HG02678 (cell line): Measurements from ENCODE around the gene CDR2.
"Not testable (repeated sequence)": the region's sequence is repeated elsewhere in the genome, so short reads cannot be mapped to it uniquely, and the experiment has no call there.

Experiments used
- ATAC-seq: cut with Tn5 transposase; IDR thresholded peaks from one replicate; pipeline ENCODE4 v1.9.1; 2021; ENCODE audit warnings: mild to moderate bottlenecking, moderate library complexity; ENCODE audit not compliant: unreplicated experiment

Gene CDR2

DNA sequence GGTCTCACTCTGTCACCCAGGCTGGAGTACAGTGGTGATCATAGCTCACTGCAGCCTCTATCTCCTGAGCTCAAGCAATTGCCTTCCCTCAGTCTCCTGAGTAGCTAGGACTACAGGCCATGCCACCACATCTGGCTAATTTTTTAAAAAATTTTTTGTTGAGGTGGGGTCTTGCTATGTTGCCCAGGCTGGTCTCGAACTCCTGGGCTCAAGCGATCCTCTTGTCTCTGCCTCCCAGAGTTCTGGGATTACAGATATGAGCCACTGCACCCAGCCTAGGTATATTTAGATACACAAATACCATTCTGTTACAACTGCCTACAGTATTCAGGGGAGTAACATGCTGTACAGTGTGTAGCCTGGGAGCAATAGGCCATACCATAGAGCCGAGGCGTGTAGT is 62.9 kb downstream of the CDR2 start:
- no peak for ATAC-seq

DNA sequence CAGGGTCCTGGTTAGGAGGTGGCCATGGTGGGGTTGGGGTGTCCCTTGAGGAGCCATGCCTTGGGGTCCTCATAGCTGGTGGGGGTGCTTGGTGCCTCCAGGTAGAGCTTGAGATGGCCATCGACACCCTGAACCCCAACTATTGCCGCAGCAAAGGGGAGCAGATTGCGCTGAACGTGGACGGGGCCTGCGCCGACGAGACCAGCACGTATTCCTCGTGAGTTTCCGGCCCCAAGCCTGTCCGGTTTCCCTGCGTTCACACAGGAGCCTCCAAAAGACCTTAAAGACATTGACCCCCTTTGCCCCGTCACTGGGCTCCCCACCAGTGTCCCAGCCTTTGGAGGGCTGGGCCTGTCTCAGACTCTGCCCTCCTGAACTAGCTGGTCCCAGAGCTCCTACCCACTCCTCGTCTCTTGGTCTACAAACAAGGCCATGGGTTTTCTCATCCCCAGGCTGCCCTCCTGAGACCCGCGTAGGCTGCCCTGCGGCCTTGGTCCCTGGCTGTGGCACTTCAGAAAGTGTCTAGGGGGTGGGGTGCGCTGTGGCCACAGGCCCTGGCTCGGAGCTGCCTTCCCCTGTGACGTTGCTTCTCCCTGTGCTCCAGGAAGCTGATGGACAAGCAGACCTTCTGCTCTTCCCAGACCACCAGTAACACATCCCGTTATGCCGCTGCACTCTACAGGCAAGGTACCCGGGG is 65.4 kb downstream of the CDR2 start:
- no peak for ATAC-seq

DNA sequence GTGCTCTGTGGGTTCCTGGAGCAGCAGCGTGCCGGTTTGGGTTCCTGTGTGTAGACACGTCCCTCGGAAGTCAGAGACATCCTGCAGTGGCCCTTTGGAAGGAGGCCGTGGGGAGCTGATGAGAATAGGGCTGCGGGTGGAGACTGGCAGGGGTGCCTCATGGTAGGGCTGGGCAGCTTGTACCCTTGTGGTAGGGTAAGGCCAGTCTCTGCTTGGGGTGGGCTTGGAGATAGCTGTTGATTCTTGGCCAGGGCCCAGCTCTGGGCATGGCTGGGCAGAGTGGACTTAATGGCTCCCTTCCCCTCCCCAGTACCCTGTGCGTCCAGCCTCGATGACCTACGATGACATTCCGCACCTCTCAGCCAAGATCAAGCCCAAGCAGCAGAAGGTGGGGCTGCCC is 66.6 kb downstream of the CDR2 start:
- no peak for ATAC-seq

DNA sequence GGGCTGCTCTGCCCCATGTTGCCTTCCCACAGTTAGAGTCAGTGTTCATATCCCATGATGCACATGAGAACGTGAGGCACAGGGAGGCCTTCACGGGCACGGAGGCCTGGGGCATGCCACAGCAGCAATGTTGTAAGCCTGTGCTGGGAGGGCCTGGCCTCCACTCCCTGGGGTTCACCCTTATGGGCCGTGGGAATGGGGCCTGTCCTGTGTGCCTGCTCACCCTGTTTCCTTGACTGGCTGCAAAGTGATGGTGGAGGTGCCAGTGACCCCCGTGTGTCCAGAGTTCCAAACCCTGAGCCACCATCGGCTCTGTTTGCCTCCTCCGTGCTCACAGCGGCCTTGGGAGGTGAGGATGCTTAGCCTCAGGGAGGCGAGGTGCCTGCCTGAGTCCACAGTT is 67.6 kb downstream of the CDR2 start:
- ATAC-seq = no peak

DNA sequence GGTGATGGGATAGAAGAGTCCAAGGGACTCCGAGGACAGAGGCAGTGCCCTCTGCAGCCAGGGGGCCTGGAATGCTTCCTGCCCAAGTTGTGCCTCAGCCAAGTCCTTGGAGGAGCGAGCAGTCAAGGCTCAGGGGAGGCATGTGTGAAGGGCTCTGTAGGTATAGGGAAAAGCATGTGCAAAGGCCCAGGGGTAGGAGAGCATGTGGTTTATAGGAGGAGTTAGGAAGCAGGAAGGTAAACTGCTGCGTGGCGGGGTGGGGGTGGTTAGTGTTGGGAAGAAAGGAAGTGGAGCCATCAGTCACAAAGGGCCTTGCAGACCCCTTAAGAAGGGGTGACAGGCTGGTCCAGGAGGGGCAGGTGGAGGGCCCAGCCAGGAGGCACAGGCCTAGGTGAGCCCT is 70.0 kb downstream of the CDR2 start:
- no peak for ATAC-seq

DNA sequence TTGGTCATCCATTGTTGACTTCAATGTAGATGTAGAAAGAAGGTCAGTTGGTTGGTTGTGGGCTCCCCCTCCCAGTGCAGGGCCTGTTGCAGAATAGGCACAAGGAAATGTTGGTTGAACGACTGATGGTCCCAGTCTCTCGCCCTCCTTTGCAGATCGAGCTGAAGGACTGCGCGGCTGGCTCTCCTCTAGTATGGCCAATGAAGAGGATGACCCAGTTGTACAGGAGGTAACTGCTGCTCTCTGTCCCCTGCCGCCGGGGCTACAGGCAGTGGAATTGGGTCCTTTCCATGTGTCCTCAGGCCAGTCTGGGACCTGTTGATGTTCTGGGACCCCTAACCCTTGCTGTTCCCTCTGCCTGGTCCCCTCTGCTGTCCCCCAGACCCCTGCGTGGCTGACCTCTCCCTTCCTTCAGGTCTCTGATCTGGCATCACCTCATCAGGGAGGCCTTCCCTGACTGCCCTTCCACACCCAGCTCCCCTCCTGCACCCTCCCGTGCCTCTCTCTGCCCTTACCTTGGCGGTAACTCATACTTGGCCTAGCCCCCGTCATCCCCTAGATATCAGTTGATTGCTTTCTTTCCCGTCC is 71.5 kb downstream of the CDR2 start:
- no peak for ATAC-seq

DNA sequence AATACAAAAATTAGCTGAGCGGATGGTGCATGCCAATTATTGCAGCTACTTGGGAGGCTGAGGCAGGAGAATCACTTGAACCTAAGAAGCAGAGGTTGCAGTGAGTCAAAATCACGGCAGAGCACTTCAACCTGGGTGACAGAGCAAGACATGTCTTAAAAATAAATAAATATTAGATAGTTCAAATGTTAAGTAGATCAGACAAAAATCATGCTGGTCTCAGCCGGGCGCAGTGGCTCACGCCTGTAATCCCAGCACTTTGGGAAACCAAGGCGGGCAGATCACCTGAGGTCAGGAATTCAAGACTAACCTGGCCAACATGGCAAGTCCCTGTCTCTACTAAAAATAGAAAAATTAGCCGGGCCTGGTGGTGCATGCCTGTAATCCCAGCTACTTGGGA is 73.0 kb downstream of the CDR2 start:
- not testable (repeated sequence) for ATAC-seq

DNA sequence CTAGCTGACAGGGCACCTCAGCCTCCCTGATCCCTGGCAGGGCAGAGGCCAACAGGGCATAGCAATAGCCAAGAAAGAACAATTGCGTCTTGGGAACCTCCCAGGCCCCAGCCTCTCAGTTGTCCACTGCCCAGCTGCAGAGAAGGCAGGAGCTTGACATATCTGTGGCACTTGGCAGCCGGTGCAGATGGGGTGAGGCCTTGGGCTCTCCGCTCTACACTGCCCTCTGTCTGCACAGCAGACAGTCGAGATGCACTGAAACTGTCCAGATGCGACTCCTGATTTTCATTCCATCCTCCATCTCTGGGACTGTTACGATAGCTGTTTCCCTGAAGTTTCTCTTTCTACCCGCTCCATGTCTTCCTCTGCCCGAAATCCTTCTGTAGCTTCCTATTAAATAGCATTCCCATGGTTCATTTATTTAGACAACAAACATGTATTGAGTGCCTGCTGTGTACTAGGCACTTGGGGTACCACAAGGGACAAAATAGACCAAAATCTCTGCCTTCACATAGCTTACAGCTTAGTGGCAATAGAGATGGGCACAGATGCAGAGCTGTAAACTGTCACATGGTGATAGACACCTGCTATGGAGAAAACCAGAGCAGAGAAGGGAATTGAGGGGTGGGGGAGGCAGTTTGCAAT is 73.9 kb downstream of the CDR2 start:
- no peak for ATAC-seq

DNA sequence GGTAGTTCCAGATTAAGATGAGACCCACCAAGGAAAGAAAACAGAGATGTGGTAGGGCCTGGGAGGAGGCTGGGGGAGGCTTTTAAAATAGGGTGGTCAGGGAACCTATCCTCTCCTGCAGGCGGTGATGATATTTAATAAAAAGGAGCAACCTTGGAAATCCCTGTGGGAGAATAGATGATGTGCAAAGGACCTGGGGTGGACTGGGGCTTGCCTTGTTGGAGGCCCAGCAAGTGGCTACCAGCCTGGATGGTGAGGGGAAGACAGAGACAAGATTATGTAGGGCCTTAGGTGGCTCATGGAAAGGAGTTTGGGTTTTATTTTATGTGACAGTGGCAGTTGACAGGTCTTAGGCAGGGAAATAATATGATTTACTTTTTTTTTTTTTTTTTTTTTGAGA is 75.4 kb downstream of the CDR2 start:
- ATAC-seq = no peak

DNA sequence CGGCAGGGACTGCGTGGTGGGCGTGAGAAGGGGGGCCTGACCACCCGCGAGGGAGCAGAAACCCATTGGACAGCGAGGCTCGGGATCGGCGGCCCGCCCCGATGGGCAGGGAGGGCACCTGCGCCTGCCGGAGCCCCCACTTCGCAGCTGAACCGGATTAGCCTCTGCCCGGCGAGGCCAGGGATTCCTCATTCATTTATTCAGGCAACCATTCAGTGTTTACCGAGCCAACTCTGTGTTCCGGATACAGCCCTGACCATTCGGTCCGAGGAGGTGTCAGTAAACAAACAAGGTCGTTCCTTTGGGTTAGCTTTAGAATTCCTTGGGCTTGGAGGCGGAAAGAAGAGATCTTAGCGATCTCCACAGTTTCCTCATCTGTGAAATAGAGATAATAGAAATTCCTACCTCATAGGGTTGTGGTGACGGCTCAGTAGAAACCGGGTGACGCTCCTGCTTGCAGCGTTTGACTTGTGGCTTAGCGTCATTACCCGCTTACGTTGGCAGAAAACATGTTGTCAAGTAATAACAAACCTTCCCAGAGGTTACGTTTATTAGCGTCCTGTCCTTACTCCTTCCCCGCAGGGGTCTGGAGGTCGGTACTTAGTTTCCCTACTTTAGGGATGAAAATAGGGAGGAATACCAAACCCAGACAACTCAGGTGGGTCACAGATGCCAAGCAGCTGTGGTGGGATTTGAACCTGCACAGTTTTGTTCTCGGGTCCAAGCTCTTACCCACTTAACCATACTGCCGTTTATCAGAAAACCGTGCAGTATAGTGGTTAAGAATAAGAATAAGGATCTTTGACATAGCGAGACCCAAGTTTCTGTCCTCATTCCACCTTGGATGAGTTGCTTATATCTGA is 76.3 kb downstream of the CDR2 start:
- ATAC-seq = peak; percentile 21

DNA sequence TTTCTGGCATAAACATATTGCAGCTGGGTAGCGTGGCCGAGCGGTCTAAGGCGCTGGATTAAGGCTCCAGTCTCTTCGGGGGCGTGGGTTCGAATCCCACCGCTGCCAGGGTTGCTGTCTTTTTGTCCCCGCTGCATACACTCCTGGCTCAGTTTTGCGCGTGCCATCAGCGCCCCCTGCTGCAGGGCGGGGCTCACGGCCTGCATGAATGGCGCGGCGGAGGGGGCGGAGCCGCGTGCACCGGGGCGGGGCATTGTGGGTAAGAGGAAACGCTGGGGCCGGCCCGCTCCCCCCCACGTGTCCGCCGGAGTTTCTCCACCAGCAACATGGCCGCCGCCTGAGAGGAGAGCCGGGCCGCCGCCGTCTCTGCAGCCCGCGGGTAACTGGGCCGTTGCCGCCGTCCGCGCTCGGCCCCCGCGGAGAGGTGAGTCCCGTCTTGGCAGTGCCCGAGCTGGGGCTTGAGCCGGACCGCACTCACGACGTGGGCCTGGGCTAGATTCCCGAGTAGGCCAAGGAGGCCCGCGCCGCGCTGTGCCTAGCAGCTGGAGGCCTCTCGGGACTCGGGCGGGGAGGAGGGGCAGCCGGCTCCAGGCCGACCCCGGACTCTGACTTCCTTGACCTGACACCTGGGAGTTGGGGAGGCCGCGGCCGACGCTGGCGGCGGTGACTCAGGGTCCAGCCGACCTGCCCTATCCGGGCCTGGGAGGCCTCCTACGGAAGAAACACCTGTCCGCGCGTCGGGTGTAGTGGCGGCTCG is 77.1 kb downstream of the CDR2 start, which contains the start of gene POLR3E:
TSS of gene POLR3E (plus strand) at position 296 of the 757 bp plus-strand sequence. CDS start 5,560 bp downstream, outside the sequence.
- peak; percentile 86 for ATAC-seq

DNA sequence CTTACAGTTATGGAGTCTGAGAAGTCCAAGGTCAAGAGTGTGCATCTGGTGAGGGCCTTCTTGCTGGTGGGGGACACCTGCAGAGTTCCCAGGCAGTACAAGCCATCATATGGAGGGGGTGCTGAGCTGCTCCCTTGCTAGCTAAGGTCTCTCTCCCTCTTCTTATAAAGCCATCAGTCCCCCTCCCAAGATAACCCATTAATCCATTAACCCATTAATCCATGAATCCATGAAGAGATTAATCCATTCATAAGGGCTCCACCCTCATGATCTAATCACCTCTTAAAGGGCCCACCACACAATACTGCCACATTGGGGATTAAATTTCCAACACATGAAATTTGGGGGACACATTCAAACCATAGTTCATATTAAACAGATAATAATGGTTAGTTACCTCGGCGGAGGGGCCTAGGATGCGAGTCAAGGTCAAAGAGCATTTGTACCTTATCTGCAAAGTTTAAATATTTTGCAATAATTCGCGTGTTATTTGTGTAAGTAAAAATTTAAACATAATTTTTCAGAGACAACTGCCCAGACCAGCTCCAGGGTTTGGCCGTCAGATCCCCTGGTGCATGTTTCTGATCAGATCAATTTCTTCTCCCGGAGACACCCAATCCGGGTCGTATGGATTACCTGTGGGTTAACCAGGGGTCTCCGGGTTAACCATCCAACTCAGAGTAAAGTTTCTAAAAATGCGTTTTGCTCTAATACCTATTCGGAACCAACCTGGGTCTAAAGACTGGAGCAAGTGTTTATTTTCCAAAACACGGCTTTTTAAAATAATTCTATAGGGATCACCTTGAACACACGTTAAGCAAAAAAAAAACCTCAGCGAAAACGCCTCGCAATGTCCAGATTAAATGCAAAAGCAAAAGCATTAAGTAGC is 78.0 kb downstream of the CDR2 start:
- ATAC-seq = no peak
